ENCODE data around the gene GCK. TPM values are rescaled to one million over a fixed set of nuclear protein-coding genes. Genes with fewer than 3 reads are reported as not detected.
A peak's percentile ranks its signal among the peaks of the same experiment; 100 is the strongest.

GCK gene
- total RNA-seq, 1 experiment from 2014 or later = not detected

DNA sequence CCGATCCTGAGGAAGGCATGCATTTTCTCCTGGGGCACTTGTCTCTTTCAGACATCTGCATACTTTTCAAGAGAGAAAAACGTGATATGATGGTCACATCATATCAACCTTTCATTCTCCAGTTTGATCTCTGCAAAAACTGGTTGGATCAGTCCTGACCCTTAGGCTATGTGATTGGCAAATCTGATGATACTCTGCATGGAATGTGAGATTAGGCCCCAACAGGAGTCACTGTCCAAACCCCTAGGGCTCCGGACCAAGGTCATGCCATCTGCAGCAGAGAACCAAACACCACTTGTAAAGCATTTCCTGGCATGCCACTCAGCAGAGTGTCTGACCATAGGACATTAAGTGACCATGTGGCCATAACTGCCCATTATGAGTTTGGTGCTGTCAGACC is 8.6 kb downstream of the GCK start:
- H3K36me3 Mint-ChIP-seq (ENCODE audit: insufficient read depth, unreplicated experiment) = no peaks in the 10 kb centered on the region
- H3K36me3 ChIP-seq (ENCODE audit: control insufficient read depth, insufficient read depth, low read length) = no peaks in the 10 kb centered on the region
- POLR2A ChIA-PET = no interaction called here
- no peak overlapping the region for H3K4me3 Mint-ChIP-seq (ENCODE audit: unreplicated experiment)
- intact Hi-C loops (cut with micrococcal nuclease; ENCODE audit: unreplicated experiment) = no loop called here
- peak in 1 of 2 experiments; percentile 31 for DNase-seq
- no peaks in the 10 kb centered on the region for H3K9me3 Mint-ChIP-seq (ENCODE audit: unreplicated experiment)
- peaks cover 9% of the 10 kb centered on the region; the same call in 1 of the 2 replicates for H3K4me1 ChIP-seq
- peaks cover 10% of the 10 kb centered on the region for H3K27me3 Mint-ChIP-seq (ENCODE audit: insufficient read depth, unreplicated experiment)
- H3K4me3 ChIP-seq (ENCODE audit: low read depth, low read length) = no peak overlapping the region
- H3K27me3 ChIP-seq (replicated peaks; ENCODE audit: control insufficient read depth, insufficient read depth, low read length) = no peaks in the 10 kb centered on the region; the same call in 1 of the 2 replicates
- TF ChIP-seq, protein P1, sequence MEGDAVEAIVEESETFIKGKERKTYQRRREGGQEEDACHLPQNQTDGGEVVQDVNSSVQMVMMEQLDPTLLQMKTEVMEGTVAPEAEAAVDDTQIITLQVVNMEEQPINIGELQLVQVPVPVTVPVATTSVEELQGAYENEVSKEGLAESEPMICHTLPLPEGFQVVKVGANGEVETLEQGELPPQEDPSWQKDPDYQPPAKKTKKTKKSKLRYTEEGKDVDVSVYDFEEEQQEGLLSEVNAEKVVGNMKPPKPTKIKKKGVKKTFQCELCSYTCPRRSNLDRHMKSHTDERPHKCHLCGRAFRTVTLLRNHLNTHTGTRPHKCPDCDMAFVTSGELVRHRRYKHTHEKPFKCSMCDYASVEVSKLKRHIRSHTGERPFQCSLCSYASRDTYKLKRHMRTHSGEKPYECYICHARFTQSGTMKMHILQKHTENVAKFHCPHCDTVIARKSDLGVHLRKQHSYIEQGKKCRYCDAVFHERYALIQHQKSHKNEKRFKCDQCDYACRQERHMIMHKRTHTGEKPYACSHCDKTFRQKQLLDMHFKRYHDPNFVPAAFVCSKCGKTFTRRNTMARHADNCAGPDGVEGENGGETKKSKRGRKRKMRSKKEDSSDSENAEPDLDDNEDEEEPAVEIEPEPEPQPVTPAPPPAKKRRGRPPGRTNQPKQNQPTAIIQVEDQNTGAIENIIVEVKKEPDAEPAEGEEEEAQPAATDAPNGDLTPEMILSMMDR (IDR thresholded peaks at IDR 0.05; ENCODE audit: insufficient read depth in 1 of 2, low read depth in 1 of 2, low read length in 1 of 2, severe bottlenecking in 1 of 2, unreplicated experiment in 1 of 2) = no peak
- CTCF ChIA-PET = no interaction called here
- no peaks in the 10 kb centered on the region for H3K4me1 Mint-ChIP-seq (ENCODE audit: low read depth, unreplicated experiment)
- H3K27ac Mint-ChIP-seq (ENCODE audit: unreplicated experiment) = no peak overlapping the region
- no TSS peak for BruUV-seq (replicated peaks)
- peaks cover 5% of the 10 kb centered on the region; the same call in 1 of the 2 replicates for H3K9me3 ChIP-seq

DNA sequence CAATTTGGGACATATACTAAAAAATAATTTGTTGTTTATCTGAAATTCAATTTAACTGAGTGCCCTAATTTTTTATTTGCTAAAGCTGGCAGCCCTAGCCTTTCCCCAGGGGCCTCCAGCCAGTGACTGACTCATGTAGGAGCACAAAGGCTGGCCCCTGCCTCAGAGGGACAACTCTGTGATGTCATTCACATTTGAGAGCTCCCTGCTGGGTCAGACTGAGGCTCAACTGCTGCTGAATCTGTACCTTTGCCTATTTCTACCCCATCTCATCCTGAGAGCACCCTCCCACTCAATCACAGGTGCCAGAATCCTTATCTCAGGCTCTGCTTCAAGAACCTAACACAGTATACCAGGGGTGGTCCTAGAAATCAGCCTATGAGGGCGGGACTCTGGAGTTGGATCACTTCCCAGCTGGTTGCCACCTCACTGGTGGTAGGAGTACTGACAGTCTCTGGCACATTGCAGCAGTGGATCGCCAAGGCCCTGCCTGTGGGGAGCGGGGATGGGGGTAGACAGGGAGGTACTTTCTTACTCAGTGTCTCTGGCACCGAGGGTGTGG is 11.6 kb downstream of the GCK start:
- no TSS peak for BruUV-seq (replicated peaks)
- Mint-ChIP-seq H3K9me3 (ENCODE audit: unreplicated experiment) (no peaks in the 10 kb centered on the region), H3K36me3 (ENCODE audit: insufficient read depth, unreplicated experiment) (no peaks in the 10 kb centered on the region), H3K4me1 (ENCODE audit: low read depth, unreplicated experiment) (no peaks in the 10 kb centered on the region), H3K4me3 (ENCODE audit: unreplicated experiment) (no peak overlapping the region), H3K27ac (ENCODE audit: unreplicated experiment) (no peak overlapping the region), H3K27me3 (ENCODE audit: insufficient read depth, unreplicated experiment) (peaks cover 11% of the 10 kb centered on the region)
- CTCF ChIA-PET = no interaction called here
- H3K9me3 ChIP-seq = peaks cover 5% of the 10 kb centered on the region; the same call in 1 of the 2 replicates
- no peak for DNase-seq
- POLR2A ChIA-PET = no interaction called here
- TF ChIP-seq, protein P1 (IDR thresholded peaks at IDR 0.05; ENCODE audit: insufficient read depth in 1 of 2, low read depth in 1 of 2, low read length in 1 of 2, severe bottlenecking in 1 of 2, unreplicated experiment in 1 of 2) = no peak
- H3K4me3 ChIP-seq (ENCODE audit: low read depth, low read length) = no peak overlapping the region
- H3K36me3 ChIP-seq (ENCODE audit: control insufficient read depth, insufficient read depth, low read length) = no peaks in the 10 kb centered on the region
- peaks cover 9% of the 10 kb centered on the region; the same call in 1 of the 2 replicates for H3K4me1 ChIP-seq
- no peaks in the 10 kb centered on the region; the same call in 1 of the 2 replicates for H3K27me3 ChIP-seq (replicated peaks; ENCODE audit: control insufficient read depth, insufficient read depth, low read length)
- intact Hi-C loops (cut with micrococcal nuclease; ENCODE audit: unreplicated experiment) = no loop called here

DNA sequence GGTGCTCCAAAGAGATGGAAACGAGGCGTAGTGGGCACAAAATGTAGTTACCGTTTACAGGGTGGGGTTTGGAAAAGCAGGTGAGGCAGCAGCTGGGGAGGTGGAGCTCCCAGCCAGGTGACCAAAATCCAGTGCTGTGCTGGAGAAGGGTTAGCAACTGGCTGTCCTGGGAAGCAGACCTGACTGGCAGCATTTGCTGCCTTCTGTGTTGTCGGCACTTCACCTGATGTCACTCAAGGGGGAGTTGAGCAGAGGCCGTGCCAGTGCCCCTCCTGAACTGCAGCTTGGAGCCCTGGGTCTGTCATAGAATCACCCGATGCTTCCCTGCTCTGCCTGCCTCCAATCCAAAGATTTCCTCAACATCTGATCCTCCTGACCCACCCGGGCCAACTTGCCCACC is 12.8 kb downstream of the GCK start:
- Histone ChIP-seq H3K27me3 (replicated peaks; ENCODE audit: control insufficient read depth, insufficient read depth, low read length) (no peaks in the 10 kb centered on the region), H3K36me3 (ENCODE audit: control insufficient read depth, insufficient read depth, low read length) (no peaks in the 10 kb centered on the region), H3K9me3 (no peaks in the 10 kb centered on the region), H3K4me3 (ENCODE audit: low read depth, low read length) (no peak overlapping the region), H3K4me1 (peaks cover 9% of the 10 kb centered on the region; the same call in 1 of the 2 replicates)
- no peak for DNase-seq
- TF ChIP-seq, protein P1 (IDR thresholded peaks at IDR 0.05; ENCODE audit: insufficient read depth in 1 of 2, low read depth in 1 of 2, low read length in 1 of 2, severe bottlenecking in 1 of 2, unreplicated experiment in 1 of 2) = no peak
- BruUV-seq (replicated peaks) = no TSS peak
- no peaks in the 10 kb centered on the region for H3K9me3 Mint-ChIP-seq (ENCODE audit: unreplicated experiment)
- peaks cover 11% of the 10 kb centered on the region for H3K27me3 Mint-ChIP-seq (ENCODE audit: insufficient read depth, unreplicated experiment)
- ChIA-PET POLR2A (no interaction called here), CTCF (no interaction called here)
- H3K36me3 Mint-ChIP-seq (ENCODE audit: insufficient read depth, unreplicated experiment) = no peaks in the 10 kb centered on the region
- intact Hi-C loops (cut with micrococcal nuclease; ENCODE audit: unreplicated experiment) = no loop called here
- no peak overlapping the region for H3K4me3 Mint-ChIP-seq (ENCODE audit: unreplicated experiment)
- no peak overlapping the region for H3K27ac Mint-ChIP-seq (ENCODE audit: unreplicated experiment)
- H3K4me1 Mint-ChIP-seq (ENCODE audit: low read depth, unreplicated experiment) = no peaks in the 10 kb centered on the region
